Natural killer cell treated with Interleukin-12 subunit alpha and Interleukin-12 subunit beta and Interleukin-15 and Interleukin-18, amount 100 ng/mL, for 72 hours (primary cell): Measurements from ENCODE around the gene EYA4. TPM values are rescaled to one million over a fixed set of nuclear protein-coding genes. Genes with fewer than 3 reads are reported as not detected.

Source experiments
- ATAC-seq, 2 donors: fragments of 150-1000 bp; cut with Tn5 transposase in 1 of 2; sonication (Bioruptor Pico), chemical (Tn5 transposase) in 1 of 2; 2 replicates each; pipeline ENCODE4 v1.10.0; 2021
- DNase-seq: peaks from one replicate; pipeline ENCODE4 v3.0.0; 2022; ENCODE audit warnings: low spot score
- H3K27ac Mint-ChIP-seq, 2 donors: 1 replicate in 1 of 2; 2 replicates in 1 of 2; pipeline ENCODE4 v1.8.0; 2022; ENCODE audit warnings: mixed read lengths in 2 of 2, mild to moderate bottlenecking in 1 of 2, moderate library complexity in 1 of 2
- H3K27me3 Mint-ChIP-seq, 2 donors: 1 replicate in 1 of 2; 2 replicates in 1 of 2; pipeline ENCODE4 v1.8.0; 2022; ENCODE audit warnings: mixed read lengths in 2 of 2
- H3K36me3 Mint-ChIP-seq: one replicate; pipeline ENCODE4 v1.8.0; 2022; ENCODE audit warnings: mixed read lengths
- H3K4me1 Mint-ChIP-seq, 2 donors: 1 replicate in 1 of 2; 2 replicates in 1 of 2; pipeline ENCODE4 v1.8.0; 2022; ENCODE audit warnings: low read depth in 2 of 2, mixed read lengths in 2 of 2, mild to moderate bottlenecking in 1 of 2
- H3K4me3 Mint-ChIP-seq: one replicate; pipeline ENCODE4 v1.8.0; 2022; ENCODE audit warnings: mixed read lengths
- H3K9me3 Mint-ChIP-seq: 2 replicates; pipeline ENCODE4 v1.8.0; 2022; ENCODE audit warnings: mixed read lengths
- total RNA-seq, 2 donors: library from RNA; stranded (reverse); gene quantifications; one replicate each; pipeline ENCODE4 v1.2.3, GENCODE V29; 2022

EYA4 gene
- total RNA-seq, 2 donors from 2014 or later: not detected

- no peaks in the 10 kb centered on the region for H3K4me1 Mint-ChIP-seq
- no peak overlapping the region for H3K27ac Mint-ChIP-seq
- H3K9me3 Mint-ChIP-seq: no peaks in the 10 kb centered on the region
- no peak for DNase-seq
- ATAC-seq: no peak
- no peak overlapping the region for H3K4me3 Mint-ChIP-seq
- H3K27me3 Mint-ChIP-seq: no peaks in the 10 kb centered on the region
- H3K36me3 Mint-ChIP-seq: no peaks in the 10 kb centered on the region
These were observed 15.6 kb upstream of the EYA4 start for GRCh38 chr6:133225560-133225959.

- H3K4me3 Mint-ChIP-seq: no peak overlapping the region
- no peak overlapping the region for H3K27ac Mint-ChIP-seq
- no peaks in the 10 kb centered on the region for H3K27me3 Mint-ChIP-seq
- no peaks in the 10 kb centered on the region for H3K9me3 Mint-ChIP-seq
- DNase-seq: no peak
- no peaks in the 10 kb centered on the region for H3K36me3 Mint-ChIP-seq
- no peak for ATAC-seq
- no peaks in the 10 kb centered on the region for H3K4me1 Mint-ChIP-seq
These were observed 13.8 kb upstream of the EYA4 start for GRCh38 chr6:133227344-133227743.

- Mint-ChIP-seq H3K4me1 (no peaks in the 10 kb centered on the region), H3K27me3 (no peaks in the 10 kb centered on the region), H3K27ac (no peak overlapping the region), H3K36me3 (no peaks in the 10 kb centered on the region), H3K9me3 (peaks cover 2% of the 10 kb centered on the region), H3K4me3 (no peak overlapping the region)
- ATAC-seq (no peak), DNase-seq (no peak)
These were observed 11.1 kb upstream of the EYA4 start for GRCh38 chr6:133230052-133230451.

GRCh38 chr6:133235221-133235620 lies 5.9 kb upstream of the EYA4 start:
- no peaks in the 10 kb centered on the region for H3K36me3 Mint-ChIP-seq
- H3K4me3 Mint-ChIP-seq: no peak overlapping the region
- peaks cover 2% of the 10 kb centered on the region for H3K9me3 Mint-ChIP-seq
- ATAC-seq (no peak), DNase-seq (no peak)
- peaks cover 9 to 11% of the 10 kb centered on the region in 2 donors for H3K27me3 Mint-ChIP-seq
- H3K27ac Mint-ChIP-seq: no peak overlapping the region
- no peaks in the 10 kb centered on the region for H3K4me1 Mint-ChIP-seq

GRCh38 chr6:133236932-133237331 lies 4.2 kb upstream of the EYA4 start:
- H3K27me3 Mint-ChIP-seq: peaks cover 14 to 19% of the 10 kb centered on the region in 2 donors
- H3K36me3 Mint-ChIP-seq: no peaks in the 10 kb centered on the region
- DNase-seq: no peak
- H3K4me3 Mint-ChIP-seq: no peak overlapping the region
- H3K9me3 Mint-ChIP-seq: peaks cover 2% of the 10 kb centered on the region
- H3K4me1 Mint-ChIP-seq: no peaks in the 10 kb centered on the region
- H3K27ac Mint-ChIP-seq: no peak overlapping the region
- ATAC-seq: no peak

GRCh38 chr6:133240511-133241085 lies 559 bp upstream of the EYA4 start:
- no peak for DNase-seq
- no peak for ATAC-seq
- no peaks in the 10 kb centered on the region for H3K4me1 Mint-ChIP-seq

GRCh38 chr6:133241901-133242636 lies 912 bp downstream of the EYA4 start:
- peaks cover 30 to 31% of the 10 kb centered on the region in 2 donors for H3K27me3 Mint-ChIP-seq
- no peaks in the 10 kb centered on the region for H3K36me3 Mint-ChIP-seq
- no peaks in the 10 kb centered on the region for H3K9me3 Mint-ChIP-seq
- no peak overlapping the region for H3K27ac Mint-ChIP-seq
- no peaks in the 10 kb centered on the region for H3K4me1 Mint-ChIP-seq
- no peak overlapping the region for H3K4me3 Mint-ChIP-seq
- DNase-seq (peak; percentile 62), ATAC-seq (no peak)

More at GRCh38 chr6:133240511-133241085, 559 bp upstream of the EYA4 start:
- Mint-ChIP-seq H3K4me3 (no peak overlapping the region), H3K36me3 (no peaks in the 10 kb centered on the region), H3K27me3 (peaks cover 30 to 31% of the 10 kb centered on the region in 2 donors), H3K9me3 (no peaks in the 10 kb centered on the region), H3K27ac (no peak overlapping the region)

GRCh38 chr6:133242637-133243585 lies 1.8 kb downstream of the EYA4 start:
- H3K27me3 Mint-ChIP-seq: peaks cover 29 to 30% of the 10 kb centered on the region in 2 donors
- DNase-seq (no peak), ATAC-seq (no peak)
- no peak overlapping the region for H3K4me3 Mint-ChIP-seq
- H3K27ac Mint-ChIP-seq: no peak overlapping the region
- no peaks in the 10 kb centered on the region for H3K4me1 Mint-ChIP-seq
- H3K36me3 Mint-ChIP-seq: no peaks in the 10 kb centered on the region
- no peaks in the 10 kb centered on the region for H3K9me3 Mint-ChIP-seq

GRCh38 chr6:133243723-133244305 lies 2.7 kb downstream of the EYA4 start:
- DNase-seq (no peak), ATAC-seq (no peak)
- no peaks in the 10 kb centered on the region for H3K9me3 Mint-ChIP-seq
- H3K4me3 Mint-ChIP-seq: no peak overlapping the region
- H3K27me3 Mint-ChIP-seq: peaks cover 27 to 30% of the 10 kb centered on the region in 2 donors
- H3K36me3 Mint-ChIP-seq: no peaks in the 10 kb centered on the region
- H3K4me1 Mint-ChIP-seq: no peaks in the 10 kb centered on the region
- no peak overlapping the region for H3K27ac Mint-ChIP-seq

GRCh38 chr6:133244519-133244918 lies 3.4 kb downstream of the EYA4 start:
- peaks cover 27% of the 10 kb centered on the region in 2 donors for H3K27me3 Mint-ChIP-seq
- ATAC-seq (no peak), DNase-seq (no peak)
- no peaks in the 10 kb centered on the region for H3K36me3 Mint-ChIP-seq
- H3K27ac Mint-ChIP-seq: no peak overlapping the region
- no peak overlapping the region for H3K4me3 Mint-ChIP-seq
- peaks cover 2% of the 10 kb centered on the region for H3K9me3 Mint-ChIP-seq
- H3K4me1 Mint-ChIP-seq: no peaks in the 10 kb centered on the region

GRCh38 chr6:133245007-133245406 lies 3.9 kb downstream of the EYA4 start:
- H3K36me3 Mint-ChIP-seq: no peaks in the 10 kb centered on the region
- no peaks in the 10 kb centered on the region for H3K4me1 Mint-ChIP-seq
- peaks cover 23 to 27% of the 10 kb centered on the region in 2 donors for H3K27me3 Mint-ChIP-seq
- DNase-seq: no peak
- no peak overlapping the region for H3K27ac Mint-ChIP-seq
- peaks cover 4% of the 10 kb centered on the region for H3K9me3 Mint-ChIP-seq
- H3K4me3 Mint-ChIP-seq: no peak overlapping the region
- ATAC-seq: no peak

GRCh38 chr6:133245422-133245903 lies 4.3 kb downstream of the EYA4 start:
- no peaks in the 10 kb centered on the region for H3K4me1 Mint-ChIP-seq
- H3K36me3 Mint-ChIP-seq: no peaks in the 10 kb centered on the region
- H3K4me3 Mint-ChIP-seq: no peak overlapping the region
- H3K27ac Mint-ChIP-seq: no peak overlapping the region
- peaks cover 4% of the 10 kb centered on the region for H3K9me3 Mint-ChIP-seq
- H3K27me3 Mint-ChIP-seq: peaks cover 18 to 23% of the 10 kb centered on the region in 2 donors
- ATAC-seq (no peak), DNase-seq (no peak)

- no peaks in the 10 kb centered on the region for H3K4me1 Mint-ChIP-seq
- no peak overlapping the region for H3K4me3 Mint-ChIP-seq
- no peak overlapping the region for H3K27ac Mint-ChIP-seq
- DNase-seq (no peak), ATAC-seq (no peak)
- H3K36me3 Mint-ChIP-seq: no peaks in the 10 kb centered on the region
- H3K9me3 Mint-ChIP-seq: peaks cover 4% of the 10 kb centered on the region
- peaks cover 12 to 13% of the 10 kb centered on the region in 2 donors for H3K27me3 Mint-ChIP-seq
These were observed 6.4 kb downstream of the EYA4 start for GRCh38 chr6:133247581-133247980.
